Heart right ventricle (tissue), 16 donors: ENCODE measurements around the gene MRPL17. TPM values are rescaled to one million over a fixed set of nuclear protein-coding genes. Genes with fewer than 3 reads are reported as not detected.

Experiments
- ATAC-seq, 8 donors: fragments of 200-7000 bp; cut with Tn5 transposase; one replicate each; pipeline ENCODE4 v1.9.1; 2020; ENCODE audit warnings: mild to moderate bottlenecking in 8 of 8, moderate library complexity in 8 of 8, moderate number of reproducible peaks in 1 of 8
- DNase-seq, 2 donors: peaks; one replicate each; pipeline ENCODE4 v3.0.0-alpha.2; 2020
- H3K27ac ChIP-seq, 10 donors: fragments of 200-600 bp; sonication (generic) in 2 of 10; one replicate each; pipeline versions ENCODE4 v1.5.0 to v1.8.0; 2020 to 2022; ENCODE audit warnings: mild to moderate bottlenecking in 3 of 10
- H3K27me3 ChIP-seq, 7 donors: fragments of 200-600 bp; one replicate each; pipeline ENCODE4 v1.8.0; 2021 to 2022; ENCODE audit warnings: mild to moderate bottlenecking in 2 of 7
- H3K36me3 ChIP-seq, 9 donors: fragments of 200-600 bp; sonication (generic) in 1 of 9; one replicate each; pipeline versions ENCODE4 v1.5.0 to v1.8.0; 2020 to 2022; ENCODE audit warnings: mild to moderate bottlenecking in 2 of 9
- H3K4me1 ChIP-seq, 9 donors: fragments of 200-600 bp; sonication (generic) in 1 of 9; one replicate each; pipeline versions ENCODE4 v1.5.0 to v1.8.0; 2020 to 2022; ENCODE audit warnings: mild to moderate bottlenecking in 4 of 9
- H3K4me3 ChIP-seq, 10 donors: fragments of 200-600 bp; sonication (generic) in 2 of 10; one replicate each; pipeline versions ENCODE4 v1.5.0 to v1.8.0; 2020 to 2022; ENCODE audit warnings: mild to moderate bottlenecking in 7 of 10, moderate library complexity in 2 of 10
- H3K9me3 ChIP-seq, 11 donors: fragments of 200-600 bp in 10 of 11; sonication (generic) in 2 of 11; one replicate each; pipeline versions ENCODE4 v1.5.0 to v1.8.0; 2013 to 2022; ENCODE audit warnings: mild to moderate bottlenecking in 2 of 11, control low read depth in 1 of 11, moderate library complexity in 1 of 11
- WGBS, 2 donors: extraction: QIAGEN DNeasy Blood & Tissue Kit; methylation state at CpG; one replicate each; pipeline ENCODE4 v1.1.7; 2013; ENCODE audit warnings: inconsistent platforms in 1 of 2; 5-methylcytosine and 5-hydroxymethylcytosine counted together
- intact Hi-C, 10 donors: fragments of 100-400 bp; cut with DNase I; formaldehyde crosslinking; loops; one replicate each; pipeline versions ENCODE4 v1.11.1 to v1.14.2; 2022
- polyA plus RNA-seq, 2 donors: library from polyadenylated mRNA; stranded (reverse); fragments of 200-250 nt; gene quantifications; one replicate each; pipeline ENCODE4 v1.2.3, GENCODE V29; 2013
- total RNA-seq, 10 donors: library from RNA; stranded (reverse); fragmentation: NEBNext Ultra II Directional in 3 of 10; extraction: Animal tissue kit (Norgen Biotek cat#: 25700) in 3 of 10; gene quantifications; one replicate each; pipeline versions ENCODE4 v1.2.1 to v1.2.4, GENCODE V29; 2021 to 2023
- TF ChIP-seq, protein P1 (sequence below), 9 donors: fragments of 200-600 bp; sonication (generic) in 2 of 9; IDR thresholded peaks; one replicate each; pipeline versions ENCODE4 v1.5.0 to v1.8.0; 2021 to 2022; ENCODE audit warnings: antibody characterized with exemption in 9 of 9, mild to moderate bottlenecking in 5 of 9, moderate library complexity in 1 of 9
- donor health status: Arrhythmogenic right ventricular cardiomyopathy.
- donor health status: ischemic (EF 13 %, LVEDD 7.1; RV severe dilation, severe dysfunction).
- donor health status: healthy with polysubstance abuse.
- donor health status: DM: no; HTN: yes; CAD: no.
- donor health status: DM: no; HTN: no; CAD: no.
- donor health status: ischemic (EF 25% LVEDD 6.9; RV normal size, moderate dysfunction).
- donor health status: ischemic (EF 25% LVEDD 5.7; RV mildly dilated, moderate dysfunction).
- donor health status: healthy.
- donor health status: DM: yes; HTN: yes; CAD: no.
- donor health status: Ischemic cardiomyopathy.
- donor health status: ischemic (EF 35%, LVEDD 5.7; RV mildly dilated, moderate dysfunction).
- donor health status: nonischemic (EF 11% LVEDD 7.7; RV severe dilation, severe dysfunction).
- donor health status: DM: yes; HTN: yes; CAD: no.
- donor health status: PGD.
- donor health status: ischemic (EF 29% LVEDD 5.4; RV normal size, mild dysfunction).
- donor health status: nonischemic (EF 23%, LVEDD 6.1; RV moderate dilation, normal function).

MRPL17 gene
- total and polyA plus RNA-seq, 12 donors: 36.7 to 69.1 (median 49.2) TPM

DNA sequence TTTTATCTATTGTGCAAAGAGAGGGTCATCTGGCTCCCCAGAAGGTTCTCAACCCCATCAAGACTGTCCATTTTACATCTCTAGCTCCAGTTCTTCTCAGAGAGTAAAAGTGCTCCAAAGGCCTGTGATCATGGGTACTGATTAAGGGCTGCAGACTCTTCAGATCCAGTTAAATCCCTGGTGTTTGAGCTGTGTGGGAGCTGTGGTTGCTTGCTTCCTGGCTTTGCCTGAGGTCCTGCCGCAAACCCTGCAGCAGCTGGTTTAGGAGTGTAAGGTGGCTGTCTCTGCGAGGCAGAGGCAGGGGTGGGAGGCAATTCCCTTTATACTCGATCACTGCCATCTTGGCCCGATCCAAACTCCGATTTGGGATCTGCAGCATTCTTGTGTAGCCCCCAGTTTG lies 1.2 kb downstream of the MRPL17 start:
- intact Hi-C loops: loop anchor here in 8 of 10 donors (2.0 to 10.0 kb wide), 13 partner anchors 63 to 297 kb away; partner anchors contain the start of genes ILK (in 3 of the 8), RRP8 (in 3 of the 8), TAF10 (in 2 of the 8) and TPP1 (in 2 of the 8)
- Histone ChIP-seq H3K27ac (peak overlapping the region in 8 of 10 donors; percentile 31 to 97 (median 92)), H3K4me3 (peak overlapping the region; percentile 67 to 94 (median 82)), H3K27me3 (no peaks in the 10 kb centered on the region), H3K36me3 (peaks cover 0 to 29% (median 0%) of the 10 kb centered on the region in 9 donors), H3K4me1 (peaks cover 5 to 36% (median 27%) of the 10 kb centered on the region in 9 donors), H3K9me3 (no peaks in the 10 kb centered on the region)
- TF ChIP-seq, protein P1, sequence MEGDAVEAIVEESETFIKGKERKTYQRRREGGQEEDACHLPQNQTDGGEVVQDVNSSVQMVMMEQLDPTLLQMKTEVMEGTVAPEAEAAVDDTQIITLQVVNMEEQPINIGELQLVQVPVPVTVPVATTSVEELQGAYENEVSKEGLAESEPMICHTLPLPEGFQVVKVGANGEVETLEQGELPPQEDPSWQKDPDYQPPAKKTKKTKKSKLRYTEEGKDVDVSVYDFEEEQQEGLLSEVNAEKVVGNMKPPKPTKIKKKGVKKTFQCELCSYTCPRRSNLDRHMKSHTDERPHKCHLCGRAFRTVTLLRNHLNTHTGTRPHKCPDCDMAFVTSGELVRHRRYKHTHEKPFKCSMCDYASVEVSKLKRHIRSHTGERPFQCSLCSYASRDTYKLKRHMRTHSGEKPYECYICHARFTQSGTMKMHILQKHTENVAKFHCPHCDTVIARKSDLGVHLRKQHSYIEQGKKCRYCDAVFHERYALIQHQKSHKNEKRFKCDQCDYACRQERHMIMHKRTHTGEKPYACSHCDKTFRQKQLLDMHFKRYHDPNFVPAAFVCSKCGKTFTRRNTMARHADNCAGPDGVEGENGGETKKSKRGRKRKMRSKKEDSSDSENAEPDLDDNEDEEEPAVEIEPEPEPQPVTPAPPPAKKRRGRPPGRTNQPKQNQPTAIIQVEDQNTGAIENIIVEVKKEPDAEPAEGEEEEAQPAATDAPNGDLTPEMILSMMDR (IDR thresholded peaks at IDR 0.05): no peak
- WGBS, 2 donors: 16 to 22% methylated on average over 5 of the region's 5 CpGs
- ATAC-seq: no peak
- DNase-seq: no peak

DNA sequence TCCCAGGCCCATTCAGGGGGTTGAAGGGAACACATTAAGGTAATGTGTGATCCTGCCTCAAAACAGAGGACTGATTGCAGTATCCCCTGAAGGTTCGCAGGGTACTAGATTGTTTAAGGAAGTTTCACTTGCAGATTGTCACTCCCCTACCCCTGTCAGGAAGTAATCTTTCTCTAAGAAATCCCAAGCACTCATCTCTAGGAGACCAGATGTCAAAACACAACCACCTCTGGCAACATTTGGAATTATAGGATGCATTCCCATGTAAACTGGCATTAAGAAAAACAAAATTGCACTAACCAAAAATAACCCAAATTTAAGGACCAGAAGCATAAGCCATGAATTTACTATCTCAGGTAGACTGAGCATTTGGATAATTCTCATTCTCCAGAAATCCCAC lies 1.6 kb downstream of the MRPL17 start:
- peak overlapping the region in 8 of 10 donors; percentile 31 to 97 (median 92) for H3K27ac ChIP-seq
- no peak for ATAC-seq
- peak overlapping the region in 7 of 10 donors; percentile 67 to 86 (median 81) for H3K4me3 ChIP-seq

DNA sequence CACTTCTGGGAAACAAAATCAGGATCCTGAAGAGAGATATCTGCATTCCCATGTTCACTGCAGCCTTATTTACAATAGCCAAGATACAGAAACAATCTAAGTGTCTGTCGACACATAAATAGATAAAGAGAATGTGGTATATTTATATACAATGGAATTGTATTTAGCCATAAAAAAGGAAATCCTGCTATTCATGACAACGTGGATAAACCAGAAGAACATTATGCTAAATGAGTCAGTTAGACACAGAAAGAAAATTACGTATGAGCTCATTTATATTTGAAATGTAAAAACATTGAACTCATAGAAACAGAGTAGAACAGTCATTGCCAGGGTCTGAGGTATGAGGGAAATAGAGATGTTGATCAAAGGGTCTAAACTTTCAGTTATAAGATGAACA lies 6.1 kb downstream of the MRPL17 start:
- WGBS, 2 donors: 58 to 62% methylated on average over 3 of the region's 3 CpGs
- Histone ChIP-seq H3K27ac (no peak overlapping the region), H3K27me3 (no peaks in the 10 kb centered on the region), H3K4me1 (peaks cover 2 to 46% (median 29%) of the 10 kb centered on the region in 9 donors), H3K9me3 (no peaks in the 10 kb centered on the region), H3K4me3 (no peak overlapping the region), H3K36me3 (peaks cover 0 to 29% (median 0%) of the 10 kb centered on the region in 9 donors)
- ATAC-seq: no peak
- no peak for DNase-seq
- intact Hi-C loops: loop anchor here in 2 of 10 donors (5.0 to 10.0 kb wide), 2 partner anchors 40 to 62 kb away; partner anchors contain the start of genes TAF10 (in 1 of the 2) and TPP1 (in 1 of the 2)
- TF ChIP-seq, protein P1 (IDR thresholded peaks at IDR 0.05): no peak

More for the DNA sequence above, 1.6 kb downstream of the MRPL17 start:
- Histone ChIP-seq H3K9me3 (no peaks in the 10 kb centered on the region), H3K4me1 (peaks cover 5 to 36% (median 27%) of the 10 kb centered on the region in 9 donors), H3K27me3 (no peaks in the 10 kb centered on the region), H3K36me3 (peaks cover 0 to 29% (median 0%) of the 10 kb centered on the region in 9 donors)
- 43 to 73% methylated on average over 1 of the region's 1 CpG for WGBS, 2 donors
- intact Hi-C loops: loop anchor here in 6 of 10 donors (5.0 to 10.0 kb wide), 9 partner anchors 64 to 297 kb away; partner anchors contain the start of genes ARFIP2 (in 1 of the 6), ILK (in 1 of the 6), RRP8 (in 1 of the 6) and SMPD1 (in 1 of the 6)
- TF ChIP-seq, protein P1 (IDR thresholded peaks at IDR 0.05): no peak
- no peak for DNase-seq

DNA sequence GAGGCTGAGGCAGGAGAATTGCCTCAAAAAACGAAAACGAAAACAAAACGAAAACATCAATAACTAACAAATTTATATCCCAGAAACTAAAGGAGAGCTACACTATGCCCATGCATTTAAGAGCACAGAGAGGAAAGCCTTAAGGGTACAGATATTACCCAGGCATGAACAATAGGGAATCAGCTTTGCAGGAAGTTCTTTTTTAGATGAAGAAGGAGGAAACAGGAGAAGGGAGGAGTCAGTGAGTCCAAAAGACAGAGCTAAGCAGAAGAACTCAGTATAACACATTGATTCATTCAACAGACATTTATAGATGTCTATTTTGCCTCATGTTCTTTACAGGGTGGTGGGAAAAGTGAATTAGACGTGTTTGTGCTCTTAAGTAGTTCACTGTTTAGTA lies 8.3 kb downstream of the MRPL17 start:
- Histone ChIP-seq H3K9me3 (no peaks in the 10 kb centered on the region), H3K36me3 (peaks cover 0 to 8% (median 0%) of the 10 kb centered on the region in 9 donors), H3K4me3 (no peak overlapping the region), H3K27me3 (no peaks in the 10 kb centered on the region), H3K27ac (peak overlapping the region in 9 of 10 donors; percentile 36 to 82 (median 60)), H3K4me1 (peaks cover 0 to 27% (median 10%) of the 10 kb centered on the region in 9 donors)
- DNase-seq (no peak), ATAC-seq (peak in 7 of 8 donors; percentile 54 to 76 (median 66))
- intact Hi-C loops: loop anchor here in 2 of 10 donors (5.0 to 10.0 kb wide), 2 partner anchors 38 to 60 kb away; partner anchors contain the start of genes TAF10 (in 1 of the 2) and TPP1 (in 1 of the 2)
- WGBS, 2 donors: 67 to 70% methylated on average over 4 of the region's 4 CpGs
- TF ChIP-seq, protein P1 (IDR thresholded peaks at IDR 0.05): no peak
